Left forelimb (tissue), 1 donor: Measurements from ENCODE around the gene URI1.

Experiments used
- DNase-seq: peaks from one replicate; pipeline ENCODE4 v3.0.0-alpha.2; 2018; ENCODE audit warnings: low spot score

The URI1 gene

GRCh38 chr19:30059741-30060457, 117.9 kb downstream of the URI1 start:
- DNase-seq, result no peak

- DNase-seq, result no peak
These were observed 118.6 kb downstream of the URI1 start for GRCh38 chr19:30060531-30061222.

DNA sequence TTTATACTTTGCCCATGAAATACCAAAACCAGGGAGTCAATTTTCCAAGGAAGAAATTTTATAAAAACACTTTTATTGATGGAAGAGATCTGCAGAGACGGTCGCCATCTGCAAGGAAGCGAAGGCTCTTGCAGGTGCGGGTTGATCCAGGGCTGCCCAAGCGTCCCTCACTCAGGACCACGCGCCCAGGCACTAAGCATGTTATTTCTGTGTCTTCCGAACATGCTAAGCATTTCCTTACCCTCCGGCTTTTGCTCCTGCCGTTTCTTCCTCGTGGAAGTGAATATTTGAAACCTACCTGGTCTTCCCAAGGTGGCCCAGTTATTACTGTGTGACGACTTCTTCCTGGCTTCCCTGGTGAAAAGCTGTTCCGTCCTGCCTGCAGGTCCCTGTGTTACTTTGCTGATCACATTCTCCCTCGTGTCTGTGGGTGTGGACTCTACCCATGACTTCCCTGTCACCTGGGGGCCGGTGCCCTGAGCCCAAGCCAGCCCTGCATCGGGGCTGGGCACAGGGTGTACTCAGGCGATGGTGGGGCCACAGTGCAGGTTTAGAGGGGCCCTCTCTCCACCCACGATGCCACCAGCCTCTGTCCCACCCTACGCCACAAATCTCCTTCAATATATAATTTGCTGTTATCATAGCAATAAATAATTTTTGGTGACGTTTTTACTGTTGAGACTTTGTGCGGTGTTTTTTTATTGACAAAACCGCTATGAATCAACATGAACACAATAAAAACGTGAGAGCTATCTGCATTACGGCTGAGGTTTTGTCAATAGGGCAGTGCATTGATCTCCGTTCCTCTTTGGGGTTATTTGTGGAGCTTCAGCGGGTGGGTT, 119.4 kb downstream of the URI1 start:
- DNase-seq, result no peak

DNA sequence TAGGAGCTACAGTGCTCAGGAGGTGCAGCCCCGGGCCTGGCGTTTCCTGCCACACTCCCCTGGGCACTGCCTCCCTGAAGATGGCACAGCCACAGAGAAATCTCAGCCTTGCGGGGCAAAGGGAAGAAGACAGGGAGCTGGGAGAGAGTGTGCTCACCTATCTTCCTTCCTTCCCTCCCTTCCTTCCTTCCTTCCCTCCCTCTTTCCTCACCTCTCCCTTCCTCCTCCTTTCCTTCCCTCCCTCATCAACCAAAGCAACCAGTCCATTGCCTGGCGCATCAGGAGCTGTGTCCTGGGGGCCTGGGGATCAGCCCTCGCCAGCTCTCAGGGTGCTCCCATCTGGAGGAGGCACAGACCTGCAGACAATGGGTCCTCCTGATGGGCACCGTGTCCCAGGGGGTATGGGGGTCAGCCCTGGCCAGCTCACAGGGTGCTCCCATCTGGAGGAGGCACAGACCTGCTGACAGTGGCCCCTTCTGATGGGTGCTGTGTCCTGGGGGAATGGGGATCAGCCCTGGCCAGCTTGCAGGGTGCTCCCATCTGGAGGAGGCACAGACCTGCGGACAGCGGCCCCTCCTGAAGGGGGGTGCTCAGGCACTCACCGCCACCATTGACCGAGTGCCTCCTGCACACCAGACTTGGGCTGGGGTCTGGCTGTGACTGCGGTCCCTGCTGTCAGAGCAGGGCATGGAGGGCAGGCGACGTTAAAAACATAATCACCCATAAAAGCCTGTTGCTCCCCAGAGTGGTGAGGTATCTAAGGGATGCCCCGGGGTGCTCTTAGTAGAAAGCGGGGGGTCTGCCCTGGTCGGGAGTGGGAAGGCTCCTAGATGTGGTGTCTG, 120.2 kb downstream of the URI1 start:
- DNase-seq, result no peak

DNA sequence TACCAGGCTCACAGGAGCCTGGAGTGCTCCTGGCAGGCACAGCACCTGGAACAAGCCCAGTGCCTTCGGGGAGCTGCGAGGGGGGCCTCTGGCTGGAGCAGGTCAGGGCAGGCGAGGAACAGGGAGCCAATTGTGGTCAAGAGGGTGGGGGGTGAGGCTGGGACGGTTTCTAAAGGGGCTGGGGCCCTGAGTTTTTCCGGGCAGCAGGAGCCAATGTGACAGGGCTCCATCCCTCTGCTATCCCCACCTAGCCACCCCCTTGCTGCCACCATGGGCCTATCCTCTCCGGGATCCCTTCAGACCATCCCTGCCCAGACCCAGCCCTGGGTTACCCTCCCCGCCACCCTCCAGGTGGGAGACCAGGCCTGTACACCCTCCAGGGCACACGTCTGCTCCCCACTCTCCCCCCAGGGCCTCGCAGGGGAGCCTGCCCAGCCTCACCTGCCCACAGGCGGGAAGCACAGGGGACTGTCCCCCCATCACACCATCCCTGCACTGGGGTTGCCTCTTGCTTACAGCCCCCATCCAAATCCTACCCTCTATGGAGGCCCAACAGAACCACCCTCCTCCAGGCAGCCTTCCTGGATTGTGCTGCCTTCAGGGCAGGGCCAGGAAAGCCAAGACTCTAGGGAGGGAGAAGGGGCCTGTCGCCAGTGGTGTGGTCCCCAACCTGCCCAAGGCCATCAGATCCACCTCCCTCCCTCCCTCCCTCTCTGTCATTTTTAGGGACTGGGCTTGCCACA, 121.0 kb downstream of the URI1 start:
- DNase-seq, result no peak

GRCh38 chr19:30063650-30064347, 121.8 kb downstream of the URI1 start:
- DNase-seq, result no peak

- no peak for DNase-seq
These were observed 122.3 kb downstream of the URI1 start for GRCh38 chr19:30064348-30064699.

GRCh38 chr19:30064771-30065494, 122.9 kb downstream of the URI1 start:
- DNase-seq, result no peak

- no peak for DNase-seq
These were observed 123.9 kb downstream of the URI1 start for GRCh38 chr19:30065680-30066606.
